Urinary bladder (tissue), 4 donors: ENCODE data around the gene SORBS1. TPM values are rescaled to one million over a fixed set of nuclear protein-coding genes. Genes with fewer than 3 reads are reported as not detected.

Source experiments
- DNase-seq: peaks from one replicate; pipeline ENCODE4 v3.0.0-alpha.2; 2015; ENCODE audit errors: extremely low spot score
- H3K27ac ChIP-seq: one replicate; pipeline ENCODE4 v1.5.1; 2013; ENCODE audit warnings: low read depth, mild to moderate bottlenecking, moderate library complexity
- H3K36me3 ChIP-seq: one replicate; pipeline ENCODE4 v1.6.1; 2013; ENCODE audit warnings: mild to moderate bottlenecking, moderate library complexity; ENCODE audit not compliant: insufficient read depth
- H3K4me1 ChIP-seq: one replicate; pipeline ENCODE4 v1.6.1; 2013; ENCODE audit warnings: mild to moderate bottlenecking, moderate library complexity; ENCODE audit not compliant: insufficient read depth
- H3K4me3 ChIP-seq: one replicate; pipeline ENCODE4 v1.5.1; 2013; ENCODE audit warnings: low read depth, low read length
- whole genome bisulfite sequencing: extraction: QIAGEN DNeasy Blood & Tissue Kit; methylation state at CpG from one replicate; pipeline ENCODE4 v1.1.7; 2013; 5-methylcytosine and 5-hydroxymethylcytosine counted together
- polyA plus RNA-seq: library from polyadenylated mRNA; stranded (reverse); fragments of 200-250 nt; gene quantifications from one replicate; pipeline ENCODE4 v1.2.3, GENCODE V29; 2013
- total RNA-seq: library from RNA; depleted of rRNA; stranded (reverse); fragments of >200 nt; gene quantifications from one replicate; pipeline ENCODE4 v1.2.3, GENCODE V29; 2014
- donor health status: healthy with polysubstance abuse.
- donor health status: healthy.

The SORBS1 gene
- total and polyA plus RNA-seq, 2 donors: 297 to 697 TPM

GRCh38 chr10:95408983-95409873 is 151.9 kb downstream of the SORBS1 start:
- WGBS: 33% methylated on average over 3 of the region's 3 CpGs
- H3K4me3 ChIP-seq: no peak overlapping the region
- H3K4me1 ChIP-seq: no peaks in the 10 kb centered on the region
- DNase-seq: no peak
- H3K36me3 ChIP-seq: no peaks in the 10 kb centered on the region
- peak overlapping the region; percentile 85 for H3K27ac ChIP-seq

GRCh38 chr10:95408148-95408960 is 152.8 kb downstream of the SORBS1 start:
- H3K4me3 ChIP-seq: no peak overlapping the region
- WGBS: 53% methylated on average over 7 of the region's 7 CpGs
- H3K4me1 ChIP-seq: no peaks in the 10 kb centered on the region
- peak overlapping the region; percentile 92 for H3K27ac ChIP-seq
- no peak for DNase-seq
- no peaks in the 10 kb centered on the region for H3K36me3 ChIP-seq

GRCh38 chr10:95407546-95407945 is 153.6 kb downstream of the SORBS1 start:
- DNase-seq: no peak
- H3K4me3 ChIP-seq: no peak overlapping the region
- no peaks in the 10 kb centered on the region for H3K4me1 ChIP-seq
- 77% methylated on average over 7 of the region's 7 CpGs for WGBS
- no peak overlapping the region for H3K27ac ChIP-seq
- no peaks in the 10 kb centered on the region for H3K36me3 ChIP-seq

GRCh38 chr10:95406651-95407280 is 154.4 kb downstream of the SORBS1 start:
- Histone ChIP-seq H3K36me3 (no peaks in the 10 kb centered on the region), H3K27ac (peak overlapping the region; percentile 41), H3K4me1 (no peaks in the 10 kb centered on the region), H3K4me3 (no peak overlapping the region)
- DNase-seq: no peak
- 48% methylated on average over 11 of the region's 11 CpGs for WGBS

- Histone ChIP-seq H3K4me3 (no peak overlapping the region), H3K4me1 (no peaks in the 10 kb centered on the region), H3K27ac (no peak overlapping the region), H3K36me3 (no peaks in the 10 kb centered on the region)
- WGBS: 74% methylated on average over 2 of the region's 2 CpGs
- no peak for DNase-seq
Observed at GRCh38 chr10:95405655-95406054, 155.5 kb downstream of the SORBS1 start.

GRCh38 chr10:95404864-95405263 is 156.3 kb downstream of the SORBS1 start:
- 95% methylated on average over 1 of the region's 1 CpG for WGBS
- no peak overlapping the region for H3K27ac ChIP-seq
- H3K4me1 ChIP-seq: no peaks in the 10 kb centered on the region
- DNase-seq: no peak
- no peak overlapping the region for H3K4me3 ChIP-seq
- no peaks in the 10 kb centered on the region for H3K36me3 ChIP-seq

- DNase-seq: no peak
- Histone ChIP-seq H3K27ac (no peak overlapping the region), H3K4me1 (no peaks in the 10 kb centered on the region), H3K4me3 (no peak overlapping the region), H3K36me3 (no peaks in the 10 kb centered on the region)
- 86% methylated on average over 7 of the region's 7 CpGs for WGBS
Observed at GRCh38 chr10:95404462-95404858, 156.7 kb downstream of the SORBS1 start.

- no peaks in the 10 kb centered on the region for H3K4me1 ChIP-seq
- H3K36me3 ChIP-seq: no peaks in the 10 kb centered on the region
- H3K27ac ChIP-seq: no peak overlapping the region
- WGBS: 79% methylated on average over 8 of the region's 8 CpGs
- DNase-seq: no peak
- H3K4me3 ChIP-seq: no peak overlapping the region
Observed at GRCh38 chr10:95403700-95404461, 157.3 kb downstream of the SORBS1 start.

- WGBS: 60% methylated on average over 1 of the region's 1 CpG
- Histone ChIP-seq H3K4me3 (no peak overlapping the region), H3K36me3 (peaks cover 3% of the 10 kb centered on the region), H3K27ac (no peak overlapping the region), H3K4me1 (no peaks in the 10 kb centered on the region)
- no peak for DNase-seq
Observed at GRCh38 chr10:95401704-95402469, 159.3 kb downstream of the SORBS1 start.

- no peak for DNase-seq
- Histone ChIP-seq H3K4me3 (no peak overlapping the region), H3K4me1 (no peaks in the 10 kb centered on the region), H3K27ac (no peak overlapping the region), H3K36me3 (peaks cover 3% of the 10 kb centered on the region)
- 86% methylated on average over 2 of the region's 2 CpGs for WGBS
Observed at GRCh38 chr10:95400787-95401186, 160.4 kb downstream of the SORBS1 start.

GRCh38 chr10:95399183-95399582 is 162.0 kb downstream of the SORBS1 start:
- Histone ChIP-seq H3K36me3 (peaks cover 3% of the 10 kb centered on the region), H3K27ac (no peak overlapping the region), H3K4me1 (no peaks in the 10 kb centered on the region), H3K4me3 (no peak overlapping the region)
- DNase-seq: no peak
- 27% methylated on average over 5 of the region's 5 CpGs for WGBS

GRCh38 chr10:95397747-95398146 is 163.4 kb downstream of the SORBS1 start:
- peaks cover 3% of the 10 kb centered on the region for H3K36me3 ChIP-seq
- WGBS: 69% methylated on average over 3 of the region's 3 CpGs

More at GRCh38 chr10:95397747-95398146, 163.4 kb downstream of the SORBS1 start:
- Histone ChIP-seq H3K4me3 (no peak overlapping the region), H3K4me1 (no peaks in the 10 kb centered on the region), H3K27ac (no peak overlapping the region)
- DNase-seq: no peak
